SIG-M5 treated with dmso at 0.1 percent for 504 hours (cell line): ENCODE measurements around the gene SMNDC1.
"Not testable (repeated sequence)": the region's sequence is repeated elsewhere in the genome, so short reads cannot be mapped to it uniquely, and the experiment has no call there.

Source experiments
- DNase-seq: peaks from one replicate; lab custom pipeline; 2025; ENCODE audit not compliant: unreplicated experiment; lab: John Stamatoyannopoulos, UW

SMNDC1 gene

DNA sequence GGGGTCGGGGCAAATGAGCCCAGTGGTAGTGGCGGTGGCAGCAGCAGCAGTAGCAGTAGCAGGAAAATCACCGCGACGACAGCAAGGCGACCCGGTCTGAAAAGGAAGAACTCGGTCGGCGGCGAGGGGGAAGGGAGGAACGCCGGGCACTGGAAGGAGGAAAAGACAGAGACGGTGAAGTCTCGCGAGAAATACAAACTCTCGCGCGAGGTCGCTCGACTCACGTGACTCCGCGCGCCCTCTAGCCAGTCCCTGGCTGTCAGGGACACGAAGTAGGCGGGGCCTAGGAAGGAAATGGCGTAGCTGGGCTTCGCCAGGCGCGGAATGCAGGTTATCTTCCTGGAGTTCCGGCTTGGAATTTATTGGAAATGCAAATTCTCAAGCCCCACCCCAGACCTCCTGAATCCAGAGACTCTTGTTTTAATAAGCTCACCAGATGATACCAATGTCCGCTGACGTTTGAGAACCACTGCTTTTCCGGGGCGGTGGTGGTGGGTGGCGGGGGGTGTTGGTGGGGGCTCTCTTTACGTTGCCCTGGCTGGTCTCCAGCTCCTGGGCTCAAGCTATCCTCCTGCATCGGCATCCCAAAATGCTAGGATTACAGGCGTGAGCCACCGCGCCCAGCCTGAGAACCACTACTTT, at the start of gene SMNDC1:
SMNDC1 (minus strand) TSS at position 141 of the 642 bp plus-strand sequence. CDS start 1,333 bp downstream, outside the sequence.
- peak; percentile 92 for DNase-seq

DNA sequence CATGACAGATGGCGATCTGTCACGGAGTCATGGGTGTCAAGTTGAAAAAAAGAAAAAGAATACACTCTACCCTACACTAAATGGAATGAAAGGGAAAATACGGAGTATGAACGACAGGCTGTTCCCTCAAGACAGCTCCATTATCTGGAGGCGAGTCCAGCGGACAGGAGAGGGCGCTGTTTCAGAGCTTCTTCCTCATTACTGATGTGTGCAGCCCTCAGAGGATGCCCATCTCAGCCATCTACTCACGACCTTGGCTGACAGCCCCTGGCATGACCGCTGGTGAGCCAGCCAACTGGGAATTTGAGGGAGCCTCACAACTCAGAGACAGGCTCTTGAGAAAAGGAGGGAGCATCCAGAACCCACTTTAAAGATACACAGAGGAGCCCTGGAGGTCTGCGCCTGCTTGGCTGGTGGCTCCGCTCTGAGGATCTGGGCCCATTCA, 49.6 kb upstream of the SMNDC1 start:
- DNase-seq: peak; percentile 23

DNA sequence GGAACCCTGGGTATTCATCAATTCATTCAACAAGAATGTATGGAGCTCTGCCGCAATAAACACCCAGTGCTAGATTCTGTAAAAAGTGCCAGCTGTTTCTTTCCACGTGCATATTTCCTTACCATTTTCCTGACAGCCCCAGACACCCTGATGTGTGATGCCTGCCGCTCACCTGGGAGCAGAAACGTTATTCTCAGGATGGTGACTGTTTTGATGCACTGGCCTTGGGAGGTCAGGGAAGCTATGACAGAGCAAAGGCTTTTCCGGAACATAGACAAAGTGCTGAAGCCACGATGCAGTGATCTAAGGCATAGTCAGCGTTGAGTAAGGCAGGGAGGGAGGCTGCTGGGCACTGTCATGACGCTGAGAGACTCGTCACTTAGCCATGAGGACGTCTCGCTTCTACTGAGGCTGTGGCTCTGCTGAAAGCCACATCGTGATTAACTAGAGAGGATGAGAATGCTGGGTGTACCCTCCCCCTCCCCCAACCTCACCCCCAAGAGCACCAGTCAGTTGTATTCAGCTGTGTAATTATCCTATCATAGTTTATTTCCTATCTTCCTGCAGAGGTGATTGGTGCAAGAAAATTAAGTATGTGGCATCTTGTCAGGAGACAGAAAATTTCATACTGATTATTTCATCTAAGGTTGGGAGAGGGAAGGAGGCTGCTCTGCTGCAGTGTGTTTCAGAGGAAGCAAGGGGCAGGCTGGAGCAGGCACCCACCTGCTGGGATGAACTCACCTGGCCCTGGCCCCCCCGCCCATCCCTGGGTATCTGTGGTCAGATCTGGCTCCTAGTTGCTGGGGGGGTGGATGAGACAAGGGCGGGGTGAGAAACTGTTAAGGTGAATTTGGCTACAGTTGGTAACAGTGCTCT, 48.8 kb upstream of the SMNDC1 start:
- DNase-seq: no peak

DNA sequence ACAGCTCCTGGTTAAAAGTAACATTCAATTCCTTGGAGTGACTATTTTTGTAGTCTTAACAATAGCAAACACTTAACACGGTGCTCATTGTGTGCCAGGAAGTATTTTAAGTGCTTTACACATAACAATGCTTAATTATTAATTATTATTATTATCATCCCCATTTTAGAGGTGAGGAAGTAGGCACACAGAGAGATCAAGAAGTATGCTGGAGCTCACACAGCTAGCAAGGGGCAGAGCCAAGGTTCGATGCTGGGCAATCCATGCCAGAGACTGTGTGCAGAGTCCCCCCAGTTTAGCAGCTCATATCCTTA, 48.2 kb upstream of the SMNDC1 start:
- DNase-seq: no peak

DNA sequence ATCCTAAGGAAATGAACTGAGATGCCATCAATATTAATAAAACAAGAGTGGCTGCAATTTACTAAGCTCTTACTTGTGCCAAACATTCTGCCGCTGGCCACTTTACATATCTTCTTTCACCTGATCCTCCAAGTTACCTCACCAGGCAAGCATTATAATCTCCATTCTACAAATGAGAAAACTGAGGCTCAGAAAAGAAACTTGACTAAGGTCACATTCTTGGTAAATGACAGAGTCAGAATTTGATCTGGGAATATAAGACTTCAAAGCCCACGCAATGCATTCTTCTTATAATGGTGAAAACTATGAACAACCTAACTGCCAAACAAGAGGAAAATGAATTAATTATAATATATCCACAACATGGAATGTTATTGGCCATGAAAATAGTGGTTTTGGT, 46.1 kb upstream of the SMNDC1 start:
- DNase-seq: no peak

DNA sequence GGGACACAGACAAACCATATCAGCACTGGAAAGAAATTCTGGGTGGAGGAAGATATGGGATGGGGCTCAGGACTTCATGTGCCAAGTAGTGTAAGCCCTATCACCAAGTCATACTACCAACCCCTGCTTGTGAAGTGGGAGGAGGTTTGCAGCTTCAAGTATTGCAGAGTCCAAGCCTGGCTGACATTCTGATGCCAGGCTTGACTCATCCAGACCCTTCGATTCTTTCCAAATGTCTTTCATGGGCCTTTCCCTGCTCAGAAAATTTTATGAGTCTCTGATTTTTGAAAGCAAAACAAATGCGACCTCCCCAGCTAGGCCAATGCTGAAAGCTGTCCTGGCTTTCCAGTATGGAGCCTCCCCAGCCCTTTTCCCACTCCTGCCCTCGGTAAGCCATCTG, 45.1 kb upstream of the SMNDC1 start:
- no peak for DNase-seq

DNA sequence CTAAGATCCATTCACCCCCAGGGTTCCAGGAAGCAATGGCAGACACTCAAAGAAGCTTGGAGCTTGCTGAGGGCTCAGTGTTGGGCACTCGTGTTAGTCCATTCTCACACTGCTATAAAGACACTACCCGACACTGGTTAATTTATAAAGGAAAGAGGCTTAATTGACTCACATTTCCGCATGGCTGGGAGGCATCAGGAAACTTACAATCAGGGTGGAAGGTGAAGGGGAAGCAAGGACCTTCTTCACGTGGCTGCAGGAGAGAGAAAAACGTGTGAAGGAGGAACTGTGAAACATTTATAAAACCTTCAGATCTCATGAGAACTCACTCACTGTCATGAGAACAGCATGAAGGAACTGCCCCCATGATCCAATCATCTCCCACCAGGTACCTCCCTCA, 44.7 kb upstream of the SMNDC1 start:
- no peak for DNase-seq

DNA sequence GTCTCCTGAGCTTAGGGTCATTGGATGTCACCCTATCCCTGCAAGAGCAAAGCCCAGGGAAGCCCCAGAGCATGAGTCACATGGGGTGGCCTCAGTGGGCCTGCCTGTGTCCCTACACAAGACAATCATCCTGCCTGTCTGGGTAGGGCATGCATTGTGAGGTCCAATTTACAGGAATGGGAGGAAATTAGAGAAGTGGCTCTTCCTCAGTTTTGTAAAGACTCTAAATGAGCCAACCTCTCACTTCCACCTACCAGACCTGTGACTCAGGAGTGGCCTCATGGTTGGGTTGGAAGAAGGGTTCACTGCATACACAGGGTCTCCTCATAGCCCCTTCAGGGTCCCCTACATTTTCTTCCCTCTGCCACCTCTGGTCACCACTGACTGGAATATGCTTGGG, 43.6 kb upstream of the SMNDC1 start:
- no peak for DNase-seq

DNA sequence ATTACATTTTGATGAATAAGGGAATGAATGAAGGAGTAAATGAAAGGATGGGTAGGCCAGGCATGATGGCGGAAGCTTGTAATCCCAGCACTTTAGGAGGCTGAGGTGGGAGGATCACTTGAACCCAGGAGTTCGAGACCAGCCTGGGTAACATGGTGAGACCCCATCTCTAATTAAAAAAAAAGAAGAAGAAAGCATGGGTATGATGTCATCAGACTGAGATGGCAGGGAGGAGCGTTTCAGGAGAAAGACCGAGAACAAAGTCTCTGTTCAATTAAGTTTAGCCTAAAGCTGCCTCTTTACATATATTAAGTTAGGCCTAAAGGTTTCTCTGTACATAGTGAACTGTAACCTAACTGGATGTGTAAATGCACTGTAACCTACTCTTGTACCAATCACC, 42.2 kb upstream of the SMNDC1 start:
- DNase-seq: no peak

DNA sequence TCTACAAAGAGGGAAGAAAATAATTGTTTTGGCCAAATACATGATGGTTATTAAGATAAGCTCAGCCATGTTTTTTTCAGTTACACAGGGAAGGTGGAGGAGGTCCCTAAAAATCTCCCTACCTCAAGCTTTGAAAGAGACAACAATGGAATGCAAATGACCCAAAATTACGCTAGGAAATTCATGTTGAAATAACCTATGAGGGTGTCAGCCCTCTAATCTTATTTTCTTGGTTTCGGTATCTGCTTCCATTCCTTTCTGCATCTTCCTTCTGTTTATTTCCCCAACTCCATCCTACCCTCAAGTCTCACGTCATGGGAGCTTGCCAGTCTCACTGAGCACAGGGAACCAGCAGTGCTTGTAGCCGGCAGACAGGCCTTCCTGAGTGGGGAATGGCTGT, 40.6 kb upstream of the SMNDC1 start:
- no peak for DNase-seq

DNA sequence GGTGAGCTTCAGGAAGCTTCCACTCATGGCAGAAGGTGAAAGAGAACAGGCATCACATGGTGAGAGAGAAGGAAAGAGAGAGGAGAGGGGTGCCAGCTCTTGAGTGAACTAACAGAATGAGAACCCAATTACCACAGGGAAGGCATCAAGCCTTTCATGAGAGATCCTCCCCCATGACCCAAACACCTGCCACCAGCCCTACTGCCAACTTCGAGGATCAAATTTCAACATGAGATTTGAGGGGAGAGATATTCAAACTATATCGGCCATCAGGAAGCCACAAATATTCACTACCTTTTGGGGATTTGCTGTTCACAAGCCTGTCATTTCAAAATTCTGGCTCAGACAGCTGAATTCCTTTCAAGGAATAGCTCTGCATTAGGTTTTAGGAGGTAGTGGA, 39.9 kb upstream of the SMNDC1 start:
- DNase-seq: no peak

DNA sequence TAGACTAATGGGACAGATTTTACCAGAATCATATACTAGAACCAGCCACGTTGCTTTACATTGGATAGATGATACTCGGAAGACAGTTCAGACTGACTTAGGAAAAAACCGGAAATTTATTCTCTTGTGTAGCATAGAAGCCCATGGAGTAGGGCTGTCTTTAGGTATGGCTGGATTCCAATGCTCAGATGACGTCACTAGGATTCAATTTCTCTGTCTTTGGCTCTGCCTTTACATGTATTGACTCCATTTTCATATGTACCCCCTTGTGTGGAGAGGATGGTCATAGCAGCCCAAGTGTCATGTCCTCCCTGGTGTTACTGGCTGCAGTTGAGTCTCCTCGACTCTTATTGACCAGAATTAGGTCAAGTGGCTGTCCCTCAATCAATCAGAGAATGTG, 39.2 kb upstream of the SMNDC1 start:
- no peak for DNase-seq

DNA sequence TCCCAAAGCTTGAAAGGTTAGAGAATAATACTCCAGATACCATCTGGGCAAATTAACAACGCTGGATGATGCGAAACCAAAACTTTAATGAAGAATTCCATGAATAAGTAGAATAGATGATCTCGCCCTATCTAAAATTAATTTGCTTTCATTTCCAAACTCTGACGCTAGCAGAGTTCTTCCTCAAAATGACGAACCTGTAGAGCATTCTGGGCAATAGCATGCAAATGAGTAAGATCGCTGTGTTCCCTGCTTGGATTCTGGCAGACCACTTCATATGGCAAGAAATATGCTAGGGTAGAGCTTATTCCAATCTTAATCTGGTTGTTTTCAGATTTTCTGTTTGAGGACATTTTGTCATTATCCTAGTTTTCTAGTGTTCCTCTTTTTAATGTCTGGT, 36.1 kb upstream of the SMNDC1 start:
- DNase-seq: no peak

DNA sequence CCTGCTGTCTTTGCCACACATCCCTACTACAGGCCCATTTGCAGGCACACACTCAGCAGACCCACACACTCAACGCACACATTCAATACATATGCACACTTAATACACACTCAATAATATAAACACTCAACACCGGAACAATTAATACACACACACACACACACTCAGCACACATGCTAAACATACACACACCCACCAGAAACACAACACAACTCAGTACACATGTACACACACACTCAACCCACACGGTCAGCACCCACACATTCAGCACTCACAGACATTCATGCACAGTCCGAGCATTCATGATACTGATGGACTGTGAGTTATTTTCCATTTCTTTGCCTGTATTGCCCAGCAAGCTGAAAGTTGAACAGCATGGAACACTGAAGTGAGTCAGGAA, 35.4 kb upstream of the SMNDC1 start:
- no peak for DNase-seq

DNA sequence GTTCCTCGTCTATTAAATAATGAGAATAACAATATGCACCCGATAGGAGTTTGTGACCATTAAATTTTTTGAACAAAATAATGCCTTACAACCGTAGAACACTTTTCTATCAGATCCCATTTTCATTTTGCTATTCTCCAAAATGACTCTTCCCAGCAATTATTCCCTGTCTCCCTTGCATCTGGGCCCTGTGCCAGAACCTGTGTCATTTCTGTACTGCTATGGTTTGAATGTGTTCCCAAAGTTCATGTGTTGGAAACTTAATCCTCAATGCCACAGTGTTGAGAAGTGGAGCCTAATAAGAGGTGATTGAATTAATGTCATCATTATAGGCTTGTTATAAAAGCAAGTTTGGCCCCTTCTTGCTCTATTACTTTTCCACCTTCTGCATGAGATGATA, 33.2 kb upstream of the SMNDC1 start:
- no peak for DNase-seq

DNA sequence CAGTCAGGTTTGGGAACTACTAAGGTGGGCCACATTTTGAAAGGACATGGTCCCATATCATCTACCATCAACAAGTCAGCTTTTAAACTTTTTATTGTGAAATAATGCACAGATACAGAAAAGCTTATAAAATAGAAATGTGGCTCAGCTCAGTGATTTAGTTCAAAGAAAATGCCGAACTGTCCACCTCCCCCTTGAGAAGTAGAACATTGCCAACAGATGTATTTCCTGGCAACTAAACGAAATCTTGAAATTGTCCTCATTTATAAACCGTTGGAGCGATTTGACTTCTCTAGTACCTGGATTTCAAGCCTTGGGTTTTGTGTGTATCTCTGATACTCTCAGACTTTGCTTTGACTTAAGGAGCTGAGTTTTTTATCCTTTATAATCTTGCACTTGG, 32.7 kb upstream of the SMNDC1 start:
- no peak for DNase-seq

DNA sequence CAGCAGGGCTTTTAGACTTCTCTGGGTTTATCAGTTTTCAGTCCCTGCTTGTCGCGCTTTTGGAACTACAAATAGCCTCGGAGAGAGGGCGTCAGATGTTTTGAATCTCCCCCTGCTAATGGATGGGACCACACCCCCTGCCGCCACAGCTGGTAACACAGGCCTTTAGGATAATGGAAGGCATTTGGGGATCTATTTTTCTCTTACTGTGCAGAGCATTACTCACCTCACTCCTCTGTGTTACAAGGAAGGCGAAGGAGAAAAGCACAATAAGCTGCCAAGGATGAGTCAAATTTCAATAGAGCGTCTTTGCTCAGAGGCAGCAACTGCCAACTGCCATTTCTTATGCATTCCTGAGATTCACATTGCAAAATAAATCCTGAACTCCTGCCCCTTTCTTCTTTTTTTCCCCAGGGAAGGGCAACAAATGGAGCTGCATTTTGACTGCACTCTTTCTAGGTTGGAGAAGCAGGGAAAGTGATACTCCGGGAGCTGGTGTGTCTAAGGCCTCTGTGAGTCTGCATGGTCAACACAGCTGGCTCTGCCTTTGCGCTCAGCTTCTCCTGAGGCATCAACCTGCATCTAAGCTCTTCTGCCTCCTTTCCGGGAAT, 31.5 kb upstream of the SMNDC1 start:
- DNase-seq: no peak

DNA sequence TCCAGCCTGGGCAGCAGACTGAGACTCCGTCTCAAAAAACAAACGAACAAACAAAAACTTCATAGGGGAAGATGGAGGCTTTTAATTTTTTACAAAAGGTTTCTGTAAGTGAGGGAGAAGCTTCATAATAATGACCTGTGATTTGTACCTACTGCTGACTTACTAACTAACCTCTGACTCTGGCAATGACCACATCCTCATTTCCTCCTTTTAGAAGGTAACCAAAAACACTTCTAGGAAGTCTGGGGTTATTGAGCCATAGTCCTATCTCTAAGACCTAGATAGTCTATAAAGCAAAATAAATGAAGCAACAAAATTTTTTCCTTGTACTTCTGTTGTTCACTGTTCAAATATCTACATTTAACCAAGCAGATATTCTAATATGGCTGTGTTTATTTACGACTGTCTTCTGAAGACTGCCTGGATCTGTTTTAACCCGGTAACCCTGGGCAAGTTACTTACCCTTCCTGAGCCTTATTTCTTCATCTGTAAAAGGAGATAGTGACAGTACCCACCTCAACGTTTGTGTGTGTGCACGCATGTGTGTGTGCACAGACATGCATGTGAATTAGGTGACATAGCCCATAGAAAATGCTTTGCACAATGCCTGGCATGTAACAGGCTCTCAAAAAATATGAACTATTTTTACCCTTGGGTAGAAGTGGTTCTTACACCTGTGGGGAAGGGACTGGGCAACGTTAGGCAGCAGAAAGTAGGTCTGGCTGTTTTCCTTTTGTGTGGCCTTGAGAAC, 30.8 kb upstream of the SMNDC1 start:
- DNase-seq: peak; percentile 15

DNA sequence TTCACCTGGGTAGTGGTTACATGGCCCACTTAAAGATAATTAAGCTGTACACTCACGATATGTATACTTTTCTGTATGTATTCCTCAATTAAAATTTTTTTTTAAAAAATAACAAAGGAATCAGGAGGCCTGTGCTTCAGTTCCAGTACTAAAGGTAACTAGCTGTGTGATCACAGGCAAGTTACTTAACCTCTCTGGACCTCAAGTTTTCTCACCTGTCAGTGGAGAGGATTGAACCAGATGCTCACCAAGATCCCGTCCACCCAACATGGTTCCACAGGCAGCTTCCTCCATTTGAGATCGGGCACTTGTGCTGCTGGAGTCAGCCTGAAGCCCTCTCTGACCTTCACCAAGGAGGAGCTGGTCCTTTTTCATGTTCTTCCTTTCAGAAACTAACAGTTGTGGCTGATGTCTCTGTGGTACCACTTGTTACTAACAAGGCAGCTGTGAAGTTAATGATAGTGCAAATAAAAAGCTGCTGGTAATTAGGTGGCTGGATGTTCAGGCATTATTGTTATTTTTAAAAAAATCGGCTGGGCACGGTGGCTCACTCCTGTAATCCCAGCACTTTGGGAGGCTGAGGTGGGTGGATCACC, 29.4 kb upstream of the SMNDC1 start:
- no peak for DNase-seq

DNA sequence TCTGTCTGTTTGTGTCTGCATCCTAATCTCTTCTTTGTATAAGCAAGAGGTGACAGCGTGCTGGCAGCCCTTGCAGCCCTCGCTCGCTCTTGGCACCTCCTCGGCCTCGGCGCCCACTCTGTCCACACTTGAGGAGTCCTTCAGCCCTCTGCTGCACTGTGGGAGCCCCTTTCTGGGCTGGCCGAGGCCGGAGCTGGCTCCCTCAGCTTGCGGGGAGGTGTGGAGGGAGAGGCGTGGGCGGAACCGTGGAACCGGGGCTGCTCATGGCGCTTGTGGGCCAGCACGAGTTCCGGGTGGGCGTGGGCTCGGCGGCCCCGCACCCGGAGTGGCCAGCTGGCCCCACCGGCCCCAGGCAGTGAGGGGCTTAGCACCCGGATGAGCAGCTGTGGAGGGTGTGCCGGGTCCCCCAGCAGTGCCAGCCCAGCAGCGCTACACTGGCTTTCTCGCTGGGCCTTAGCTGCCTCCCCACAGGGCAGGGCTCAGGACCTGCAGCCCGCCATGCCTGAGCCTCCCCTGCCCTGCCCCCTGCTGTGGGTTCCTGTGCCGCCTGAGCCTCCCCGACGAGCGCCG, 26.6 kb upstream of the SMNDC1 start:
- DNase-seq: not testable (repeated sequence)

DNA sequence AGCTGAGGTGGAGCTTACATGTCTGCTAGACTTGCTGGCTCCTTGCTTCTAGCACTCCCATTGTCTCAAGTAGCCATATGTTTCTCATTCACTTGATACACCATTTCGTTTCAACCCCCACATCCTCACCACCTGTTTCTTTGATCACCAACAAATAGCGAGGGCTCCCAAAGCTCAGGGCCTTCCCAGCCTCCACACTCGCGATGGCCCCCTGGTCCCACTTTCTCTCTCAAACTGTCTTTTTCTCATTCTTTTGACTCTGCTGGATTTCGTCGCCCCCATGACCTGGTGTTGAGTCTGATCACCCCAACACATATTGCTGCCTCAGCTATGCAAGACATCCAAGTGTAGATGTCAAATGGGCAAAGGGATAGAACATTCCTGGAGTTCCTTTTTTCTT, 26.0 kb upstream of the SMNDC1 start:
- DNase-seq: no peak
